Dedifferentiated amniotic fluid mesenchymal stem cell (primary cell): ENCODE measurements around the gene GPR63.

Experiments
- DNase-seq: peaks from one replicate; pipeline ENCODE4 v3.0.0-alpha.2; 2016; ENCODE audit errors: extremely low spot score

GPR63 gene

DNA sequence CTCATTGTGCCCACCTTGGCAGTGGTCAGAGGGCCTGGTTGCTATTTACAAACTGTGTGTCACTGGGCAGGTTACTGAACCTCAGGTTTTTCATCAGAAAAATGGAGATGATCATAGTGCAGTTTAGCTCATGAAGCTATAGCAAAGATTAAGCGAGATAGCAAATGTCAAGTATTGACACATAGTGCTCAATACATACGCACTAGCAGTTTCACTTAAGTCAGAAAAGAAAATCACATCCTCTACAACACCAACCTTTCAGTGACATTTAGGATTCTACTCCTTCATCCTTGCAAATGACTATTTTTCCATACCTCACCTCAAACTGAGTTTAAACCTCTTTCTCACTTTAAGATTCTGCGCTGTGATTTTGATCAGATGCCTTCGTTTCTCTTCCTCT, 16.2 kb downstream of the GPR63 start:
- no peak for DNase-seq

DNA sequence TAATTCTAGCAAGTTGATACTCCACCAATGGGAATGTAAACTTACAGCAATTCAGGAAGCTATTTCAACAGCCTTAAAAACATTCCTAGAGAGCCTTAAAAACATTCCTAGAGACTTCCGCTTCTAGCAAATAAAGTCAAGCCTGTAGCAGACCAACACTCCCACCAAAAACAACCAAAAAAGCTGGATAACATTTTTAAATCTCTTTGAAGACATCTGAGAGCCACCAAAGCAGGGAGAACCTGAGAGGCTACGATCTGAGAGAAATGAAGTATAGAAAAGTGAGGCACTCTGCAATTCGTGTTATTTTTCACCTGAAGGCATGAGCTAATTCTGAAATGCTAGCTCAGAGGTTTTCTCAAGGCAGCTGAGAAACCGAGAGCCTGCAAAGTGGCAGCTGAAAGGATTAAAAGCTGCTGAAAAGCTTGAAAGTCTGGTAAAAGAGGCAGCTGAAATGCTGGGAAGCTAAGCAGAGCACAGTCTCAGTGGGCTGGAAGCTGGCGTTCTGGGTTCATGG, 20.9 kb downstream of the GPR63 start:
- peak; percentile 34 for DNase-seq

- no peak for DNase-seq
These were observed 22.7 kb downstream of the GPR63 start for GRCh38 chr6:96814625-96815024.

DNA sequence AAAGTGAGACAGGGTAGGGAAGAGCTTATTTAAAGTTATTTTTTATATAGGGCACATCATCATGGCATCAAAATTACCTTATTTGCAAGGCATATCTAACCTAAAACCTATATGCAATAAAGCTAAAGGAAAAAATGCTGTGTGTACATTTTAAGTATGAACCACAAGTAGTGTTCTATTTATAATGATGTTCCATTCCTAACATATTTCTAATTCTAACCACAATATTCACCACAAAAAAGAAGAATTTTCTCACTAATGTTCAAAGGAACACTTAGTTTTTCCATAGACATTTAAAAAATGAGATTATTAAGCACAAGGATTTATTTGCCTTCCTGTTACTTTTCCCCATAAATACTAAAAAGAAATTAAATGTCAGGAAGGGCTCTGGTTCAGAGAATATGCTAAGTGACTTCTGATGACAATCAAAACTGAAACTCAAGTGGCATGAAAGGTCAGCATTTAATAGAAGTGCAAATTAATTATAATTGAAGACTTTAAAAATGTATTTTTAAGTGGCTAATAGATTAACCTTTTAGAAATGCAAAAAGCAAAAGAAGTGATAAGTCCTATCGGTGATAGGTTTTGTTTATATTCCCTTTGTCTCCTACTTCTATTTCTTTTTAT, 25.1 kb downstream of the GPR63 start:
- DNase-seq: no peak

DNA sequence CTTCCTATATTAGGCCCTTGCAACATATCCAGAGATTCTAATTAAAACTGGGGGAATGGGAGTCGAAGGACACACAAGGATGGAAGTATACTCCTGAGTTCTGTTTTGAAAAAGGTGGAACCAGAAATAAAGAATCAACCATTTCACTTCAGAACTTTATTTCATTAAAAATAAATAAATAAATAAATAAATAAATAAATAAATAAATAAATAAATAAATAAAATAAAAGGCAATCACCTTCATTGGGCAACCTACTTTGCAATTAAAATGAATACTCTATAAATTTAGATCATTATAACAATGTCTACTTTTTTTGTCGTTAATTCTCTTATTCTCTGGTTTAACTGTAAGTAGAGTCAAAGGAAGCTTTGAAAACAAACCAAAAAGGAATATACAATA, 25.6 kb downstream of the GPR63 start:
- no peak for DNase-seq

GRCh38 chr6:96811136-96811535, 26.1 kb downstream of the GPR63 start:
- no peak for DNase-seq

GRCh38 chr6:96809119-96809518, 28.2 kb downstream of the GPR63 start:
- DNase-seq: no peak

DNA sequence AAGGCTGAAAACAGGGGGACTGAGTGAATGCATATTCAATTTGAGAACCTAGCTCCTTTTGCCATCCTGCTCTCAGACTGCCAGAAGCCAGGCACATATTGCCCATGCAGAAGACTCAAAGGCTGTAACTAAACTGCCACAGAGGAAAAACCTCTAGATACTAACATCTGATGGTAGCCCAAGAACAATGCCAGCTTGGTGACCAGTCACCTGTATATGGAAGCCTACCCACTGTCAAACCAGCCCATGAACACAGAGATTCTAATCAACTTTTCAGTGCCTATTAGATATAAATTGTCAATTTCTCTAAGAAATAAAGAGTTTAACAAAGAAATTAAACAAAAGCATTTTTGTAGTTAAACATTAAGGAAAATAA, 34.2 kb downstream of the GPR63 start:
- no peak for DNase-seq

GRCh38 chr6:96795481-96795880, 41.8 kb downstream of the GPR63 start:
- no peak for DNase-seq

- DNase-seq: no peak
These were observed 42.3 kb downstream of the GPR63 start for GRCh38 chr6:96794980-96795379.

- DNase-seq: no peak
These were observed 44.6 kb downstream of the GPR63 start for GRCh38 chr6:96792561-96793190.

DNA sequence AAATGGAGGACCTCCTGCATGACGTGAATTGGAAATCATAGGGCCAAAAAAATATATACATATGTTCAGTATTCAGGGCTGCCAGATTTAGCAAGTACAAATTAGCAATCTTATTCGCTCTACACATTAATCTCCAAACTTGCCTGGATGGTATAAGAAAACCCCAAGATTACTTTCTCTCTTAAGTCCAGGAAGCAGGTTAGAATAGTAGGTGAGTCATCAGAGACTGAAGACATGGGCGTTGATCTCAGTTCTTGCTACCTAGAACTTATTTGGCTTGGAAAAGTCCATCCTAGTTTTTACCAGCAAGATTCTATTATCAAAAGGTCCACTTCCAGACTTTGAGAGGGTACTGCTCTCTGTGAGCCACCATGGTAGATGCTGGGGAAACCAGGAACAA, 47.4 kb downstream of the GPR63 start:
- DNase-seq: no peak

DNA sequence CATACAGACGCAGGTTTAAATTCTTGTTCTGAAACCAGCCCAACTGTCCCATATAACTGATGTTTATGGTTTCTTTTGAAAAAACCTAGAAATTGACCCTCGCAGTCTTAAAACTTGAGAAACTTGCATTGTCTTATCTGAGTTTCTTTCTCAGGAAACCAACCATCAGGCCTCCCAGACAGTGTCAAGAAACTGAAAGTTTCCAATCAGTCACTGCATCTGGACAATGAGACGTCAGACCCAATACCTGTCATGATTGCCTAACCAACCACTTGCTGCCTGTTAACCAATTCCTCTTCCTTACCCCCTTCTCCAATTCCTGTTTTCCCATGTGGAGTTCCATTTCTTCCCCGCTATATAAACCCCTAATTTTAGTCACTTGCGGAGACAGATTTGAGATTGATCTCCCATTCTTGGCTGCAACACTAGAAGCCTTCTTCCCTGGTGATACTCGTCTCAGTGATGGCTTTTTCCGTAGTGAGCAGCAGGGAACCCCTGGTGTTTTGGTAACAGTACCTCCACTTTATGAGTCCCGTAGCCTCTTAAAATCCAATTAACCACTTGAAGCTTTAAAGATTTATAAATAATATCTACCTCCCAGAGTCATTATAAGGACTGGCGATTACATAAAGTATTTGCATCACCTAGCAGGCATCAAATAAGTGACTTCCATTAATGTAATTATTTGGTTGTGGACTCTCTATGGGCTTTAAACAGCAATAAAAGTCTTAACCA, 49.3 kb downstream of the GPR63 start:
- DNase-seq: no peak

DNA sequence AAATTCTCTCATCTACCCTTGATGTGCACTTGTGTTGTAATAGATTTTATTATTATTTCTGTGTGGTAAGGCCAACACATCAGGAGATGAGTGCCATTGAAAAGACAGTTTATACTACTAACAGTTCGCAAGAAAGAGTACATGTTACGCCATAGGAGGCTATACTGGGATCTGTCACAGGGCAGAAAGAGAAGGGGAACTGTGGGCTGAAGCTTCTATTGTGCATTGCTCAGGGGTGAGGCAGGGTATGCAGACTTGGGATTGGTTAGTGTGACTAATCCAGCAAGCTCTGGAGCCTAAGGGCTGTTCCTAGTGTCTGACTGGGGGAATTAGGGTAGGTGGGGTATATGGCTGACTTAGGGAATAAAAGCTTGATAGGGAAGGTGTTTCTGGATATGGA, 50.9 kb downstream of the GPR63 start:
- no peak for DNase-seq

DNA sequence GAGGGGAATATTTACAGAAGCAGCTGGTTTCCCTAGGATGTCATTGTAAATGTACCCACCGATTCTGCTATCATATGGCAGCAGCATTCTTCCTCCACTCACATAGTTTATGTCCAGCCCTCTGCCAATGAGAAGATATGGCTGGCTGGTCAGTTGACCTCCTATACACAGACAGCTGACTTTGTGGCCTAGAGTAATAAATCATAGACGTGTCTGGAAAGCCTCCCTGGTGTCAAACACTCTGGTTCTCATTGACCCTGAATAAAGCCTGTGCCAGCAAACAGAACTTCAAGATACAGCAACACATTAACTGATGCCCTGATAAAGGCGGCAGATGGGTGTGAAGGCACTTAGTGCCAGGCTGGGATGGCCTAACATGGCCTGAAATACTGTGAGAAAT, 52.6 kb downstream of the GPR63 start:
- no peak for DNase-seq

- DNase-seq: no peak
These were observed 54.0 kb downstream of the GPR63 start for GRCh38 chr6:96783307-96783706.

- no peak for DNase-seq
These were observed 55.7 kb downstream of the GPR63 start for GRCh38 chr6:96781557-96781956.

GRCh38 chr6:96777113-96777512, 60.2 kb downstream of the GPR63 start:
- no peak for DNase-seq

GRCh38 chr6:96775727-96776400, 61.4 kb downstream of the GPR63 start:
- DNase-seq: no peak

DNA sequence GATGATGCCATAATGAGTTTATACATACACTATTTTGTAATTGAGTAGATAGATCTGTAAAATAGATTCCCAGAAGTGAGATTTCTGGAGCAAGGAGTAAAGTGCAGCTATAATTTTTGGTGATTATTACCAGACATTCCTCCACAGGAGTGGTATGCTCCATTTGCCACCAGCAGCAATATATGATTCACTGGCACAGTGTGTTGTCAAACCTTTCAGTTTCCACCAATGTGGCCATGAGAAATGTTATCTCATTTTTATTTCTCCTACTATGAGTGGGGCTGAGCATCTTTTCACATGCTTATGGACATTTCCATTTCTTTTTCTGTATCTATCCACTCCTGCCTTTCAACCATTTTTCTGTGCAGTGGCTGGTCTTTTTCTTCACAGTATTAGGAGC, 70.5 kb downstream of the GPR63 start:
- no peak for DNase-seq

DNA sequence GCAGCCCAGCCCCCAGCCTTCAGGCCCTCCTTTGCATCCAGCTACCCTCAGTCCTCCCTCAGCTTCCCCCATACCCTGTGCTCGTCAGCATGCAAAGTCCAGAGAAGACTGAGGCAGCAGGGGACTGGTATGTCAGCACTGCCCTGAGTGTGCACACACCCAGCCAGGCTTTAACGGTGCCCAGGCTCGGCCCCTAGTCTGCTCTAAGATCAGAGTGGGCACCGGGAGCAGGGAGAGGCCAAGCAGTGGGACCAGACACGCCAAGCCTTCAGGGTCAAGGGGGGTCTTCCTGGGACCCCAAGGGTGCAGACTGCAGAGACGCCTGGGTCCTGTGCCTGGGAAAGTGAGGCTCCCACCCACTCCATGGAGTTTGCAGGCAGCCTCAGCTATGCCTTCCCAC, 74.7 kb downstream of the GPR63 start:
- DNase-seq: no peak

DNA sequence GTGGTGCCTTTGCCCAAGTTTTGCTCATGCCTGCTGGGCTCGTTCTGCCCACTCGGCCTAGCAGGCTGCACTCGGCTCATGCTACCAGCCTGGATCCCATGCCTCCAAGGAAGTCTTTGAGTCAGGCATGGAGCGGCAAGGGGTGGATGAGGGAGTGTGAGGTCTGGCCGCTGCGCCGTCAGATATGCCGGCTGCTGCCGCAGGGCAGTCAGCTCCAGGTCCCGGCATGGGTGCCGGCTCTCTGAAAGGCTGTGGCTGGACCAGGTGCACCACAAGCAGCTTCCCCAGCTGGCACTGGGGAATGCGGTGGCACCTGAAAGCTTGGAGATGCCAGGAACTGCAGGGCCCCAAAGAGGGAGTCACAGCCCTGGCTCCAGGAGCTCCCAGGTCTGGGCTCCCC, 75.5 kb downstream of the GPR63 start:
- DNase-seq: no peak
